ENCODE data around the gene GRK3.

- no peak for TF ChIP-seq CTCF (IDR thresholded peaks at IDR 0.05 in 2 of 3, conservative IDR thresholded peaks at IDR 0.05 in 1 of 3; ENCODE audit: borderline replicate concordance in 1 of 3, insufficient read depth in 1 of 3, low read depth in 2 of 3, low read length in 2 of 3)
- TF ChIP-seq POLR2AphosphoS5 (IDR thresholded peaks at IDR 0.05; ENCODE audit: low read depth, low read length), result no peak
- no peak for TF ChIP-seq EZH2phosphoT487 (IDR thresholded peaks at IDR 0.05; ENCODE audit: borderline replicate concordance)
Measured at GRCh38 chr22:25536589-25536988, 27.9 kb upstream of the GRK3 start.
